DND-41 (cell line): ENCODE results near the gene PEF1.

ENCODE experiments used
- EZH2 ChIP-seq: IDR thresholded peaks from 3 replicates; pipeline ENCODE4 v1.6.1; 2012; ENCODE audit warnings: borderline replicate concordance, low read depth, mild to moderate bottlenecking, moderate library complexity, low read length, inconsistent platforms; ENCODE audit not compliant: severe bottlenecking
- TF ChIP-seq, protein P1 (sequence below): IDR thresholded peaks from 2 replicates; pipeline ENCODE4 v1.5.1; 2012; ENCODE audit warnings: borderline replicate concordance, low read length, moderate library complexity, mild to moderate bottlenecking; ENCODE audit not compliant: poor library complexity, severe bottlenecking; ENCODE audit errors: extremely low read depth

DNA sequence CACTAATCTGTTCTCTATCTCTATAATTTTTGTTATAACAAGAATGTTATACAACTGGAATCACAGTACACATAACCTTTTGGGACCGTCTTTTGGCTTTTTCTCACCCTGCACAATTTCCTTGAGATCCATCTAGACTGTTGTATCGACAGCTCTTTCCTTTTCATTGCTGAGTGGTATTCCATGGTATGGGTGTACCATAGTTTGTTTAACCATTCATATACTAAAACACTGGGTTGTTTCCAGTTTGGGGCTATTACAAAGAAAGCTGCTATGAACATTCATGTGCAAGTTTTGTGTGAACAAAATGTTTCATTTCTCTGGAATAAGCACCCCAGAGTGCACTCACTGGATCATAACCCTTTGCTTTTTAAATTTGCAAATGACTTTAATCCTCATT, 42.6 kb downstream of the PEF1 start:
- TF ChIP-seq, protein P1, sequence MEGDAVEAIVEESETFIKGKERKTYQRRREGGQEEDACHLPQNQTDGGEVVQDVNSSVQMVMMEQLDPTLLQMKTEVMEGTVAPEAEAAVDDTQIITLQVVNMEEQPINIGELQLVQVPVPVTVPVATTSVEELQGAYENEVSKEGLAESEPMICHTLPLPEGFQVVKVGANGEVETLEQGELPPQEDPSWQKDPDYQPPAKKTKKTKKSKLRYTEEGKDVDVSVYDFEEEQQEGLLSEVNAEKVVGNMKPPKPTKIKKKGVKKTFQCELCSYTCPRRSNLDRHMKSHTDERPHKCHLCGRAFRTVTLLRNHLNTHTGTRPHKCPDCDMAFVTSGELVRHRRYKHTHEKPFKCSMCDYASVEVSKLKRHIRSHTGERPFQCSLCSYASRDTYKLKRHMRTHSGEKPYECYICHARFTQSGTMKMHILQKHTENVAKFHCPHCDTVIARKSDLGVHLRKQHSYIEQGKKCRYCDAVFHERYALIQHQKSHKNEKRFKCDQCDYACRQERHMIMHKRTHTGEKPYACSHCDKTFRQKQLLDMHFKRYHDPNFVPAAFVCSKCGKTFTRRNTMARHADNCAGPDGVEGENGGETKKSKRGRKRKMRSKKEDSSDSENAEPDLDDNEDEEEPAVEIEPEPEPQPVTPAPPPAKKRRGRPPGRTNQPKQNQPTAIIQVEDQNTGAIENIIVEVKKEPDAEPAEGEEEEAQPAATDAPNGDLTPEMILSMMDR, result no peak
- TF ChIP-seq EZH2, result no peak
